NCI-H146 treated with DMSO at 0.1 percent for 48 hours (cell line): Measurements from ENCODE around the gene TMEM247.

Source experiments
- DNase-seq: peaks from one replicate; lab custom pipeline; 2025; ENCODE audit not compliant: unreplicated experiment; lab: John Stamatoyannopoulos, UW

Gene TMEM247

GRCh38 chr2:46488389-46488788, 9.0 kb downstream of the TMEM247 start:
- no peak for DNase-seq

GRCh38 chr2:46489423-46490174, 10.2 kb downstream of the TMEM247 start:
- no peak for DNase-seq

GRCh38 chr2:46490521-46491141, 11.3 kb downstream of the TMEM247 start:
- no peak for DNase-seq

- DNase-seq = no peak
These were observed 12.9 kb downstream of the TMEM247 start for GRCh38 chr2:46492301-46492700.

- DNase-seq = no peak
These were observed 14.0 kb downstream of the TMEM247 start for GRCh38 chr2:46493241-46493970.

GRCh38 chr2:46493971-46494250, 14.5 kb downstream of the TMEM247 start:
- no peak for DNase-seq

- no peak for DNase-seq
These were observed 15.2 kb downstream of the TMEM247 start for GRCh38 chr2:46494596-46494995.

GRCh38 chr2:46495231-46496030, 16.1 kb downstream of the TMEM247 start:
- DNase-seq = no peak

GRCh38 chr2:46497766-46498165, 18.4 kb downstream of the TMEM247 start:
- DNase-seq = no peak

- no peak for DNase-seq
These were observed 19.3 kb downstream of the TMEM247 start for GRCh38 chr2:46498681-46499080.

GRCh38 chr2:46499392-46499785, 20.0 kb downstream of the TMEM247 start:
- no peak for DNase-seq

- no peak for DNase-seq
These were observed 21.4 kb downstream of the TMEM247 start for GRCh38 chr2:46500801-46501200.

GRCh38 chr2:46502291-46502885, 23.0 kb downstream of the TMEM247 start:
- no peak for DNase-seq

GRCh38 chr2:46503686-46504085, 24.3 kb downstream of the TMEM247 start:
- DNase-seq = no peak

GRCh38 chr2:46504221-46504620, 24.9 kb downstream of the TMEM247 start:
- DNase-seq = no peak

GRCh38 chr2:46504685-46505471, 25.5 kb downstream of the TMEM247 start:
- no peak for DNase-seq

GRCh38 chr2:46505472-46505783, 26.1 kb downstream of the TMEM247 start:
- DNase-seq = no peak

GRCh38 chr2:46506131-46506706, 26.9 kb downstream of the TMEM247 start:
- no peak for DNase-seq

- no peak for DNase-seq
These were observed 28.9 kb downstream of the TMEM247 start for GRCh38 chr2:46508312-46508711.

- DNase-seq = no peak
These were observed 29.4 kb downstream of the TMEM247 start for GRCh38 chr2:46508759-46509158.
